ENCODE data around the gene MDM1.

- TF ChIP-seq, protein P1, sequence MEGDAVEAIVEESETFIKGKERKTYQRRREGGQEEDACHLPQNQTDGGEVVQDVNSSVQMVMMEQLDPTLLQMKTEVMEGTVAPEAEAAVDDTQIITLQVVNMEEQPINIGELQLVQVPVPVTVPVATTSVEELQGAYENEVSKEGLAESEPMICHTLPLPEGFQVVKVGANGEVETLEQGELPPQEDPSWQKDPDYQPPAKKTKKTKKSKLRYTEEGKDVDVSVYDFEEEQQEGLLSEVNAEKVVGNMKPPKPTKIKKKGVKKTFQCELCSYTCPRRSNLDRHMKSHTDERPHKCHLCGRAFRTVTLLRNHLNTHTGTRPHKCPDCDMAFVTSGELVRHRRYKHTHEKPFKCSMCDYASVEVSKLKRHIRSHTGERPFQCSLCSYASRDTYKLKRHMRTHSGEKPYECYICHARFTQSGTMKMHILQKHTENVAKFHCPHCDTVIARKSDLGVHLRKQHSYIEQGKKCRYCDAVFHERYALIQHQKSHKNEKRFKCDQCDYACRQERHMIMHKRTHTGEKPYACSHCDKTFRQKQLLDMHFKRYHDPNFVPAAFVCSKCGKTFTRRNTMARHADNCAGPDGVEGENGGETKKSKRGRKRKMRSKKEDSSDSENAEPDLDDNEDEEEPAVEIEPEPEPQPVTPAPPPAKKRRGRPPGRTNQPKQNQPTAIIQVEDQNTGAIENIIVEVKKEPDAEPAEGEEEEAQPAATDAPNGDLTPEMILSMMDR (IDR thresholded peaks at IDR 0.05; ENCODE audit: poor library complexity), result no peak
- no peak for TF ChIP-seq EZH2phosphoT487 (IDR thresholded peaks at IDR 0.05; ENCODE audit: low read depth, severe bottlenecking, unreplicated experiment)
- TF ChIP-seq EZH2 (IDR thresholded peaks at IDR 0.05; ENCODE audit: borderline replicate concordance), result no peak
Observed at GRCh38 chr12:68286396-68286795, 45.8 kb downstream of the MDM1 start.

All from hepatocyte (in vitro differentiated cells).